OCI-M1 (cell line): ENCODE results near the gene HMG20A.

Experiments
- DNase-seq: peaks from one replicate; lab custom pipeline; 2025; lab: John Stamatoyannopoulos, UW

The HMG20A gene

GRCh38 chr15:77499087-77499760 is 78.5 kb downstream of the HMG20A start:
- DNase-seq: no peak

- DNase-seq: no peak
Observed at GRCh38 chr15:77500989-77501388, 80.3 kb downstream of the HMG20A start.

DNA sequence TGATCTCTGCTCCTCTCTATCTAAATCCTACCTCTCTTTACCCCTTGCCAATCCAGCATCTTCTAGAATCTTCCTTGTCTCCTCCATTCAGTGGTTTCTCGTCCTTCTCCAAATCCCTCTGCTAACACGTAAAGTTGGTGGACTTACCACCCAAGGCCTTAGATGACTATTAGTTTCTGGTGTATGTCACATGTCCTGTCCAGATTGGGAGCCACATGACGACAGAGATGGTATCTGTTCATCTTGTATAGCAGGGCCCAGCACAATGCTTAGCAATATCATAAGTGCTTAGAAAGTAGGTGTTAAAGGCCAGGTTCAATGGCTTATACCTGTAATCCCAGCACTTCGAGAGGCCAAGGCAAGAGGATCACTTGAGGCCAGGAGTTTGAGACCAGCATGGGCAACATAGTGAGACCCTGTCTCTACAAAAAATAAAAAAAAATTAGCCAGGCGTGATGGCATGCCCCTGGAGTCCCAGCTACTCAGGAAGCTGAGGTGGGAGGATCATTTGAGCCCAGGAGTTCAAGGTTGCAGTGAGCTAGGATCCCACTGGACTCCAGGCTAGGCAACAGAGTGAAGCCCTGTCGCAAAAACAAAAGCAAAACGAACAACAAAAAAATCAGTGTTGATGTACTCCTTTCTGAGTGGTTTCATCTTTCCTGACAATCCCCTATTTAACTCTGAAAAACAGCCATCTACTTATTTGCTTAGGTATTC is 81.8 kb downstream of the HMG20A start:
- DNase-seq: peak; percentile 3

DNA sequence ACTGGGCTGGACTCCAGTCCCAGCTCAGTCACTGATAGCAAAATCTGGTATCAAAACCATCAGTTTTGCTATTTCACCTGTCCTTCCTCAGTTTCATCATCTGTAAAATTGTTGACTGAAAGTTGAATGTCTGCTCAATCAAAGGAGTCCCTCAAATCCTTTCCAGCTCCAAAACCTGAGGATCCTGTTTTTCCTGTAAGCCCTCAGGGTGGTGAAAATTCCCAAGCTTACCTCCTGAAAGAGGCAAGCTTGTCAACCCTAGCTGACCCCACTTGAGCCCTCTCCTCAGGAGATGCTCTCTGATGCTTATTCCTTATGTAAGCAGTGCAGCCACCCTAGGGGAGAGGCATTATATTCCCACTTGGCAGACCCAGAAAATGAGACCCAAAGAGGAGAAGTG is 82.6 kb downstream of the HMG20A start:
- no peak for DNase-seq

DNA sequence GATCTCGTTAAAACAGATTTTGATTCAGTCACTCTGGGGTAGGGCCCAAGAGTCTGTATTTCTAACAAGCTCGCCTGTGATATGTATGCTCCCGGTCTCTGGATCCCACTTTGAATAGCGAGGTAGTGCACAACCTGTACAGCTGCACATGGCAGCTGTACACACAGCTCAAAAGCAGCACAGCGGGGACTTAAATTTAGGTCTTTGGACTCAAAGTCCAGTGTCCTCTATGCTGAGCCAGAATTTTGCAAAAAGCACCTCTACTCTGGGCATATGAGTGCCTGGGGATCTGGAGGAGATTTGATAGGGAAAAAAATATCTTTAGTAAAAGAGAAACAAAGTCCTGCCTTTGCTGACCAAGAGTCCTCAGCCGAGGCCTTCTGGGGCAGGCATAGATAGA is 83.1 kb downstream of the HMG20A start:
- DNase-seq: no peak

GRCh38 chr15:77504306-77504705 is 83.6 kb downstream of the HMG20A start:
- no peak for DNase-seq

DNA sequence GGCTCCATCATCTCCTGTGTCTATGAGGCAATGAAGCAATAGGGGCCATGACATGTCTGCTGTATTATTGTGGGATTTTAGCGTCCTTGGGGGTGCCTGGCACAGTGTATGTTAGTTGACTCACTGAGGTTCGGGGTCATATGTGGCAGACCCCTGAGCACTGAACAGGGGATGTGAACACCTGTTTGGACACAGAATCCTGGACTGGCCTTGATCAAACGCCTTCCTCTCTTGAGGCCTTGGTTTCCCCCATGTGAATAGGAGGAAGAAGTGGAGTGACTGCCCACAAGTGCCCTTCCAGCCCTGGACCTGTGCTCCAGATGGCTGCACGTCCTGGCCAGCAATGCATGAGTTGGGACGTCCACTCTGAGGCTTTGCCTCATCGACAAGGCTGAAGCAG is 84.2 kb downstream of the HMG20A start:
- no peak for DNase-seq

DNA sequence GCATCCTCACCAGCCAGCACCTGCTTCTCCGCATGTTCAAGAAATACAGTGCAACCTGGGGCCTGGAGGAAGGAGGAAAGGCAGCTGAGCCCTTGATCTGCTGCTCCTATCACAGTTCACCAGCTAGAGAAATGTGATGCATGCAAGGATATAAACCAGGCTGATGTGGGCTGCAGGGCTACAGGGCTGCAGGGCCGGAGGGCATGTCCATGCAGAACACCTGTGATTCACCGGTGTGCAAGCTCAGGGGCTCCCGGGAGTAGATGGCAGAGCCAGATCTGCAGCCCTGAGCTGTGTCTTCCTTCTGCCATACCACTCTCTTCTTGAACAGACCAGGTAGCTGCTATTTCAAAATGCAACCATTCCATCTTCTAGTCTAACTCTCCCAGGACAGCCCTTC is 84.9 kb downstream of the HMG20A start:
- no peak for DNase-seq

DNA sequence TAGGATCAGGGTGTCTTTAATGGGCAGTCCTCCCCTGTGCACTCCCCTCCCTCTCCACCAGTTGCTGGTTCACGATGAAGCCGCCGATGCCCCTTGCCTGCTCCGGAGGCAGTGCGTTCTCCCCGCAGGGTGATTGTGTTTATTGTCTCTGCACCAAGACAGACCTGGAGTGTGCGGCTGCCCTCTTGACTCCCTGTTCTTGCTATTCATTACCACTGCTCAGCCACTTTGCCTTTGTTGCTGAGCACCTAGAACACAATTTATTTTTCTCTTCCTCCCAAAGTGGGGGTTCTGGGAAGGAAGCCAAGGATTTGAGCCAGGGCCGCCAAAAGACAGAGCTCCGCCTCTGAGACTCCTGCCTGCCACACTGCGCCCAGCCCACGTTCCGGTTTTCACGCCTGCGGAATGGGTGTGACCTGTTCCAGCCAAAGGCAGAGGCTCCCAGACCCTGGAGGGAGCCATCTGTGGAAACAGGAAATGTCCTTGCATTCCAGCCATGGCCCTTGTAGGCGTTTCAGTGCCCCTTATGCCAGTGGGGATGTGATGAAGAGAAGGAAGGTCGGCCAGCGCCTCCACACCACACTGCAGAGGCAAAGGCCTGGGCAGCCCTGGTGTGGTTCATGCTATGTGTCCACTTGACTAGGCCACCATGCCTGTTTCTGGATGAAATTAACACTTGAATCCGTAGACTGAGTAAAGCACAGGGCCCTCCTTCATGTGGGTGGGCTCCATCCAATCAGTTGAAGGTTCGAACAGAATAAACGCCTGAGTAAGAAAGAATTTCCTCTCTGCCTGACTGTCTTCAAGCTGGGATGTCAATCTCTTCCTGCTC is 85.8 kb downstream of the HMG20A start:
- no peak for DNase-seq

- no peak for DNase-seq
Observed at GRCh38 chr15:77507143-77507897, 86.6 kb downstream of the HMG20A start.

DNA sequence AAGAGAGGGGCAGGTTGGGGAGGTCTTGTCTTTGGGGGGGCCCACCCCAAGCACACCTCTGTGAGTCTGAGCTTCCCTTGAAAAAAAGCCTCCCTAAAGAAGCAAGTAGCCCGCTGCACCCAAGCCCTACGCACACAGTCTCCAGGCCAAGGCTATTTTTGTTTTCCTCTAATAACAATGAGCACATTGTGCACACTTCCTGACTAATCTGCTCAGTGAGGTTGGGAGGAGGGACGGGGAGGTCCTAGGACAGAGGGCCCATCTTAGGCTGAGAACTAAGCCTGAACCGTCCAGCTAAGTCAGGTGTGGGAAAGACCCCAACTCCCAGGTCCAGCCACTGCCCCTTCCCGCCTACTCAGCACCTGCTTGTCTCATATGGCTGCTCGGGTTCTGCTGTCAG is 87.2 kb downstream of the HMG20A start:
- no peak for DNase-seq

DNA sequence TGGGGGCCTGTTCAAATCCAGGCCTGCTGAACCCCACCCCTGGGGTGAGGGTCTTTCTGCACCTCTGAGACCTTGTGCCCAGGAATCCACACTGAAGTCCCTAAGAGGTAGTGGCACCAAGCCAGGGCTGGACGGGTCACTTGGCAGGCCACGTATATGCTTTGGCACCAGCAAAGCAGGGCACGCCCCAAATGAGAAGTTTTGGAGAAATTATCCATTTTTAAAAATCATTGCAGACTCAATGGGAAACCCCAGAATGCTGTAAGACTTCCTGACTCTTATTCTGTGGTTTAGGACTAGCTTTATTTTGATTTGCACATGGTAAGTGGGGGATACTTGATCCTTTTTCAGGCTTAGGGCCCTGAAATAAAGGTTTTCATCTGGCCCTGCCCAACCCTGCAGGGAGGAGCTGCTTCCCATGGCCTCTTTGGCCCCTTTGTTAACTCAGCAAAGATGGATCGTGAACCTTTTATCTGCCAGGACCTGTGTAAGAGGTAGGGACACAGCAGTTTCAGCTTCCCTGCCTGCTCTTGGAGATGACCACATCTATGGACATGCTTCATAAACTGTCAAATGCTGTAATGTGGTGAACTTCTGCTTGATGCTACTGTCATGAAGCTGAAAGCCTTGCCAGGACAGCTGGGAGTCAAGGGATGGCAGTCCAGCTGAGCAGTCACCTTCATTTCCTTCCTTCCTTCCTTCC is 88.0 kb downstream of the HMG20A start:
- DNase-seq: no peak

DNA sequence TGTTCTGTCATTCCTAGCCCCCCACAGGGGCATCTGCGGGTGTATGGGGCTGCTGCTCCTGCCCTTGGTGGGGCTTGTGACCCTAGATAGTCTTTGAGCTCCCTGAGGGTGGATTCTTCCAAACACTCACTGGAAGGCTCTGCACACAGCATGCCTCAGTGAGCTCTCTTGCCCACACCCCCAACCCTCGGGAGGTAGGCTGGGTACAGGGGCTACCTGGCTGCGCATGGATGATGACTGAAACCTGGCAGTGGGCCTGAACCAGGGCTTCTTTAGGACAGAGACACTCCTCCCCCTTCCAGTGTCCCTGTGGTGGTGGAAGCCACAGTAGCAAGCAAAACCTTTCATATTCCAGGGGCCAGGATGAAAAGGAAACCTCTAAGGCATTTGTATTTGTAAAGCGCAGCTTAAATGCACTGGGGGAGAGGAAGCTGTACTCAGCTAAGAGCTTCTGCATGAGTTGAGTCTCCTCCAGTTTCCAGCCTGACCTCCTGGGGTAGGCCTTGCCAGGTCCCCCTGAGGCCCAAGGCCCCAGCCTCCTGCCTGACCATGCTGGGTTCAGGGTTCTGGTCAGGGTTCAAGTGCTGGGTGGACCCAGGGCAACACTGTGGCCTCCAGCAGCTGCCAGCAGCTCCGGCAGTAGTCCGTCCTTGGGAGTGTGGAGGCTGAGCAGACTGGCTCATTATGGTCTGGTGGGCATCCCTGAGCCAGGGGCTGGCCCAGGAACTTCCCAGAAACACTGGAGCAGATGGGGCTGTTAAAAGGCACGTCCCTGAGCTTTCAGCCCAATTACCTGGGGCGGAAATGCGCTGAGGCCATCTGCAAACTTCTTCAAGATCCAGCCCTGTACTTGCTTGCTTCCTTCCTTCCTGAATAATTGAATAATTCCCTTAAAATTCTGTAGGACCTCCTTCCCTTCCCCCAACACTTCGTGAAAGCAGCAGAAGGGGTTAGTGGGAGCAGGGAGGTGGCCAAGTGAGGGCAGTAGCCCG is 89.7 kb downstream of the HMG20A start:
- DNase-seq: no peak

- DNase-seq: no peak
Observed at GRCh38 chr15:77511869-77512268, 91.2 kb downstream of the HMG20A start.

- DNase-seq: no peak
Observed at GRCh38 chr15:77513226-77513625, 92.5 kb downstream of the HMG20A start.

GRCh38 chr15:77514641-77515402 is 94.1 kb downstream of the HMG20A start:
- no peak for DNase-seq

DNA sequence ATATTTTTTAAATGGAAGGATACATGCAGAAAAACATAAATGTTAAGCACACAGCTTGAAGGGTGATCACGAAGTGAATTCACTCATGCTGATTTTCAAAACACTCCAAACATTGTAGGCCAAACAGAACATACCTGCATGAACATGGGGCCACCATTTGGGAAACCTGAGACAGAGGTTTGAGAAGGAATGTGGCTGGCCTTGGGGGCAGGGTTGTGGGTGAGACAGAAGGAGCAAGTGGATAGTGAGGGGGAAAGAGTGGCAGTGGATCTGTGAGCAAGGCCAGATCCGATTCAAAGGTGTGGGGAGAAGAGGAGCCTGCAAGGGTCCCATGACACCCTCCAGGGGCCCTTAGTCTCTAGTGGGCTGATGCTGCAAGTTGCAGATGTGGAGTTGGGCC is 94.9 kb downstream of the HMG20A start:
- no peak for DNase-seq

- DNase-seq: no peak
Observed at GRCh38 chr15:77516076-77516475, 95.4 kb downstream of the HMG20A start.

GRCh38 chr15:77516786-77517185 is 96.1 kb downstream of the HMG20A start:
- DNase-seq: no peak

- no peak for DNase-seq
Observed at GRCh38 chr15:77517579-77517978, 96.9 kb downstream of the HMG20A start.
